ENCODE measurements around the gene GAPVD1.

DNA sequence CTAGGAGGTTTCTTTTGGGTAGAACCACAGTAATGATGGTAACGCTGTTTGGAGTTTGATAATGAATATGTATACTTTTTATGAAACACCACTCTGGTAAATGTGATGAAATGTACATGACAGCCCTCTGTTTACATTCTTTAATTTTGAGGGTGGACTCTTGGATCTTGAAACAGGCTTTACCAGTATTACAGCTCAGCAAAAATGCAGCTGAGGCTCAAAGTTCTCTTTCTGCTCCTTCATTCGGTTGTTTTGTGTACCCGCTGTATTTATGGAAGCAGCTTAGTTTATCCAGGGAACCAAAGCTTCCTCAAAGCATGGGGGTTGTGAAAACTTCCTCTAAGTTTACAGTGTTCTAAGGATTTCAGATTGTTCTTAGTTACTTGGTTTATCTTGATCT is 11.1 kb downstream of the GAPVD1 start:
- no peak for TF ChIP-seq TARDBP (IDR thresholded peaks at IDR 0.05)
- TF ChIP-seq SUZ12 (IDR thresholded peaks at IDR 0.05), result no peak

Data from HEK293T (cell line).